T1000 (cell line): ENCODE results near the gene ATP13A5.

ENCODE experiments used
- DNase-seq: peaks from one replicate; lab custom pipeline; 2025; ENCODE audit warnings: mixed read lengths; lab: John Stamatoyannopoulos, UW

Gene ATP13A5

DNA sequence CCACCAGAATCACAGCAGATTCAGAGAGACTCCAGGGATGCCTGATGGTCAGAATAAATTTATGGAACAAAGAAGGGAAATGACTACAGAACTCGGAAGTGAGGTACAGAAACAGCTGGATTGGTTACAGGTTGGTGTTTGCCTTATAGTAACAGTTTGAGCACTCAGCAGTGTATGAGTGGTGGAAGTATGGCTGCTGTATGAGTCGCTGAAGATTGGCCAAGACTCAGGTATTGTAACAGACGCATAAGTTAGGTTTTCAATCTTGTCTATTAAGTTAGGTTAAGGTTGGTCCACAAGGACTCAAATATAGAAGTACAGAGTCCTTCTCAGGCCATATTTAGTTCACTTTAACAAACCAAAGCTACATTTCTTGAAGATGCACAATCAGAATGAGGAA is 33.1 kb downstream of the ATP13A5 start:
- no peak for DNase-seq

DNA sequence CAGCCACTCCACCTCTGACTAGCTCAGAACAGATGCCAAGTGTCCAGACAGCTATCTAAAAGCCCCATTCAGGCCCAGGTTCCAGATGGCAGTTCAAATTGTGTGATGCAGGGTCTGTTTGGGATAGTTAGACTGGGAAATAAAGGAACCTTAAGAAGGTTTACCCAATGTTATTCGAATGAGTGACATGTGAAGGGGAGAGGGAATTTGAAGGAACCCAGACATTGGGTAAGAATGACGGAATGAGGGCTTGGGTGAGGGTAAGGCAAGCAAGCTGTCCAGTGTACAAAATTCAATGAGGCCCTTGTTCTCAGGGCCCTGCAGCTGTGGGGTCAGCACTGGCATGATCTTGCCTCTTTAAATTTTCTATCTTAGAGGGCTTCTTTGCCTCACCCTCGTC is 34.1 kb downstream of the ATP13A5 start:
- no peak for DNase-seq

DNA sequence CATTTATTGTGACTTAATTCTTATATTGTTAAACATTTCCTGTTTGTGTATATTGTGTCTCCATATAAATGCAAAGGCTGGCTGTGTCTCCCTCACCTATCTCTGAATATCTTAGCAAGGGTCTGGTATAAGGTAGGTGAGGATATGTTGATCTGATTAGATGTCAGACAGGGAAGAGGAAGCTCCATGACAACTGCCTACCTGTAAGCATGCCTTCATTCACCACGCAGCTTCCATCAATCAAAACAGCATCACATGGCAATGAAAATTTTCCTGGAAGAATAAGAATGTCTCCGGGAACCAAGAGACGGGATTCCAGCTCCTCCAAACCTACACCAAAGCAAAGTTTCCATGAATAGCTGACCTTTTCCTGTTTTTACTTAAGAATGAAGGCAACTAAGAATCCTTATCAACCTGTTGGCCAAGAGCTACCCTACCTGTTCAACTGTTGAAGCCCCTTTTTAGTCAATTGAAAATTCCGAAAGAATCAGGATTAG is 34.8 kb downstream of the ATP13A5 start:
- no peak for DNase-seq

DNA sequence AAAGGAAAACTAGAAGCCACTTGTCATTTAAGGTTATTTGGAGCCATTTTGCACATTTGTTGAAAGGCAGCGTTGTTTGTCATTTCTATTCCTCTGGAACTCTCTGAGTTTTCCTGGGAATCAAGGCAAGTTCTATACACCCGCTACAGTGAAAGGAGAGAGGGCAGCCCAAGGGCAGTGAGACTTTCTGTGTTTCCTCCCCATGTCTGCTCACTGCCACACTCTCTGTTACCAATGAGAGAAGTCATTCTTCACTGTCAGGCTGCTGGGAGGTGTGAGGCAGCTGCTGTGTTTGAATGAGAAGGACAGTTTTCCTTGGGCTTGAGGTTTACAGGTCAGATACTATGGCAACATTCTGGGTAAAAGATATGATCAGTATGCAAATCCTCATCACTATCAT is 36.0 kb downstream of the ATP13A5 start:
- no peak for DNase-seq

DNA sequence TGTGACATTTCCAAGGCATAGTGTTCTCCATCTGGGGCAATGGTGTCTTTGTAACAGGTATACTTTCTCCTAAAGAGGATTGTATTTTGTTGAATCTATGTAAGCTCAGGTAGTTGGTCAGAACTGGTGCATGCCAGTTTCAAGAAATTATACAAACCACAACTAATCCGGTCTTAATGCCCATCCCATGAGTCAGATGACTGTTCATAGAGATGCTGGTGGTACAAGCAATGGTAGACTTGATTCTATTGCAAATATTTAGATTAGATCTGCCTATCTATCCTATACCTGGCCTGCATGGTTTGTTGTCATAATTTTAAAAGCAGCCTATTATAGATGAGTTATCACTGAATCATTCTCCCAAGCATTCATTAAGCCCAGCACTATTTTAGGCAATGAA is 43.5 kb downstream of the ATP13A5 start:
- DNase-seq: no peak

DNA sequence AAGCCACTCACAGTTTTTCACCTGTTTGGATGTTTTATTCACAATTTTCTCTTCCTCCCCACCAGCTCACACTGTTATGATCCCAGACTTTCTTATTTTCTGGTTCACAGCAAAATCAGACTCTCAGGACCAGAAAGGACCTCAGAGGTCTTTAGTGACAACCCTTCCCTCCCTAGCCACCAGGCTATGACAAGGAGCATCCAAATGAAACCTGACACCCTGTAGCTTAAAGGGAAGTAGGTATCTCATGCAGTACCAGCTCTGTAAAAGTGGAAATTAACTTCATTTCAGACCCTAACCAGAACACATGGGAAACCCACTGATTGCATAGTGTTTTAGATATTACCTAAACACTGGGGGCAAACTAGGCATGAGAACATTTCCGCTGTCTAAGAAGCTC is 45.3 kb downstream of the ATP13A5 start:
- DNase-seq: no peak

DNA sequence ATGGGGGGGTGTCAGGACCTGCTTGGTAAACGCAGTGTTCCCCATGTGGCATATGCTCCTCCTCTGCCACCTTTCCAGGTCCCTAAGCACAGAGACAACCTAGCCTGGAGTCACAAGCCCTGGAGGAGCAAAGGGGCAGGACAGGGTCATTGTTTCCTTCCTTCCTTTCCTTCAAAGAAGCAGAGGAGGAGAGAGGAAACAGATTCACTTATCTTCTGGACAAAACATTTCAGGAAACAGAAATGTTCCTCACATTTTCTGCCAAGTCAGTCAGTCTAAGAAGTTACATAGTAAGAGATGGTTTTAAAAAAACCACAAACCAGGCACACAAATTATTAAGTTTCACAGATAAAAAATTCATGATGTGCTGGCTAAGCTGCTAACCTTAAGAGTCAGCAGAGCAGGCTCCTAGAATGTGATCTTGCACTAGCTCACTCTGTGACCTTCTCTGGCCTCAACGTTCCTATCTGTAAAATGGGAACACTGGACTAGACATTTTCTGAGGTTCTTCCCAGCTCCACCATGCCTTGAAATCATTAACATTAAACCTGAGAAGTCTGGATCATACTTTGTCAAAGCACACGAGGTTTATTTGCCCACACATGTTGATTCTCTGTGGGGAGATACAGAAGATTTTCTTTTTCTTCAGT is 47.9 kb downstream of the ATP13A5 start:
- DNase-seq: no peak

DNA sequence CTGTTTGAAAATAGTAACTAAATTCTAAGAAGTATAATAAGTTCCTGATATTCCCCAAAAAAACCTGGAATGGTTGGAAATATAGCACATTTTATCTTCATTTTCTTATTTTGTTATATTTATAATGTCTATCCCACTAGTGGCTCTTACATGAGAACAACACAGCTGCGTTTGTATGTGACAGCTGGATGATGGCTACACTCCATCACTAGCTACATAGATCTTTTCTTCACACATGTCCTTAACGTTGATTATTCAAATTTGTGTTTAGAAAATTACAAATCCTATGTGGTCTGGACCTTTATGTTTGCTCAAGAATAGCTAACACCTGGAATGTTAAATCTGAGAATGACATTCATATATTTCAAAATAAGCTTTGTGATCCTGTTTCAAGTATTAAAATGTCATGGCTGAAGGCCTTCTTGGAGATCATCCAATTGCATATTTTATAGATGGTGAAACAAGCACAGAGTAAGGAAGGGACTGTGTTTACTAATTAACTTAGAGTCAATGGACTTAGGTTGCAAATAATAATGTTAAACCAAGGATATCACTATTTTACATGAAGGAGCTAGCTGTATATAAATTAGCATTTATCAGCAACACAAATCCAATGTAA is 60.8 kb downstream of the ATP13A5 start:
- DNase-seq: no peak

DNA sequence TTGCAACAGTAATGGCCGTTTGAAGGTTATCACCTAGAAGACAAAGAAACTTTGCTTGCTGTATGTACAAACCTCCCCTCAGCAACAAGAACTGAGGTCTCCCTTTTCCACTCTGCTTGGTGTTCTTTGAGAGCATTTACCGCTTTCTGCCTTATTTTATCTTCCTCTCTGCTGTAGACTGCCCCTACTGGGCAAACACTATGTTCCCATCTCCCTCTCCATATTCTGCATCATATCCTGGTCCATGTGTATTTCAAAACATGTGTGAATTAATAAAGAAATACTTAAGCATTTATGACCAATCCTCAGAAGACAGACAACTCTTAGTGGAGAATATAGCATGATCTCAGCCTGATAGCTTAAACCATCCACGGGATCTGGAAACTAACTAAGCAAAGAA is 64.4 kb downstream of the ATP13A5 start:
- DNase-seq: no peak

DNA sequence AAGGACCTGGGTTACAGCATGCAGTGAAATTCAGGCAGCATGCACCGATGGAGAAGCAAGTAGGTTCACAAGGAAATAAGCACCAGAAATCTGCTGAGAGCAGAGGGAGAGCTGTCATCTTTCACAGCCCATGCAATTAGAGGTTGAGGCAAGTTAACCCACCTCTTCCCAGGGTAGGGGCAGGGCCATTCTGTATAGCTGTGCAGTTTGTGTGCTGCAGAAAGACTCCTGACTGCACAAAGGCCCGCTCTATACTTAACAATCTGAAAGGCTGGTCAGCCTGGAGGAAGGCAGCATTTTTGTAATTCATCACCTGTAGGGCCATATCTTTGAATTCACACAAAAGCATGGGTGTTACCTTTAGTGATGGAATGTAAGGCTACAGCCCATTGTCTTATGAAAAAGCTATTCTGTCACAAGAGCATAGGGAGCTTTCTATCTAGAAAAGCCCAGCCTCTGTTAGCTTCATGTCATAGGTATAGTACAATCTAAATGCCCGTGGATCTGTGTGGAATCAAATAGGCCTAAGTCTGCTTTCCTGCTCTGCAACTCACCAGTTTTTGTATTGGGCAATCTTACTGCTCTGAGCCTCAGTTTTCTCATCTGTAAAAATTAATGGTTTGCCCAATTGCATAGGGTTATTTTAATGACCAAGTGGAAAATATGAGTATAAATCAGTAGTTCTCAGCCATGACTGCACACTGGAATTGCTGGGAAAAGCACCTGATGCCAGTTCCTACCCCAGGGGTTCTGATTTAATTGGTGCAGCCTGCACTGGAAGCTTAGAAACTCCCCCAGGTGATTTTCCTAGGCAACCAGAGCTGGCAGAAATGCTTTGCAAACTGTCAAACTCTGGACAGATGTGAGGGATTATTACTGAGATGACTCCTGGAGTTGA is 65.2 kb downstream of the ATP13A5 start:
- DNase-seq: no peak

DNA sequence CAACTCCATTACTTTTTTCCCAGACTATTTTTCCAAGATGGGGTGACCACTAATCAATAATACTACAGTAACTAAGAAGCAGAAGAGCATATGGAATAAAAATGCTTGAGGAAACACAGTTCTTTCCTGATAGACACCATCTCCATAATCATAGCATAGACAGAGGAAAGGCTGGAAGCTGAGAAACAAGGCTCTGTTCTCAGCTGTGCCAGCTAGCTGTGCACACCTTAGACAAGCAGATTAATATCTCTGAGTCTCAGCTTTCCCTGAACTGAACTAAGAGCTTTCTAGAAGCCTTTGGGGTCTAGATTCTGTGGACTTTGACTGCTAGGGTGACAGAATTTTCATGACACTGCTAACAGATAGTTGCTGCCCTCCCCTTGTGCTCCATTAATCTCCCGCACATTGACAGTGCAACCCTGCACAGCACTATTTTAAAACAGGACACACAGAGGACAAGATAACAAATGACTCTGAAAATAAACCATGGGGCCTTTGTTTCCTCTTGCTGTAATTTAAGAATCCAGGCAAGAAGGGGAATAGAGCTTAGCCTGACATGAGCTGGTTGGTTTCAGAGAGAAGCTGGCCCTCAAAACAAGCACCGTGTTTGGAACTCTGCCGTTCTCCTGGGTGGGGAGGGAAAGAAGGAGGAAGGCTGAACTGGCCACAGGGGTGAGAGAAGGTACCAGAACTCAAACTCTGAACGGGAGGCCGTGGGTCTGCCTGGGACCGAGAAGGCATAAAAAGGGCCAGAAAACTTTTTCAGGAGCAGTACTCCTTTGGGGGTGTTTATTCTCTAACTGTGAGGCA is 67.4 kb downstream of the ATP13A5 start:
- DNase-seq: no peak

DNA sequence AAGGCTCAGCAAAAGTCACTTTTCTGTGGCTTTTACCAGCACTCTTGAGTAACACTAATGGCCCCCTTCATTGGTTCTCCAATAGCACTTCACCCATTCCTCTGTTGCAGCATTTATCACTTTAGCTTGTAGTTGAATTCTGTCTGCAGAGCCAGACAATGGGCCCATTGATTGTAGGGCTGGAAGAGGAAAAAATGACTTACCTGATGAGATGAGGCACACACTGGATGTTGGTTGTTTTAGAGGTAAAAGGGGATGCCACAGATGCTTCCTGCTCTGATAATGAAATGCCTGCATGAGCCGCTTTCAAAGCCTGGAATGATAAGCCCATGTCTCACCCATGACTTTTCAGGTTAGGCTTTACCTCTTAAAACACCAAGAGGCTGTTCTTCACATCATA is 73.2 kb downstream of the ATP13A5 start:
- no peak for DNase-seq

DNA sequence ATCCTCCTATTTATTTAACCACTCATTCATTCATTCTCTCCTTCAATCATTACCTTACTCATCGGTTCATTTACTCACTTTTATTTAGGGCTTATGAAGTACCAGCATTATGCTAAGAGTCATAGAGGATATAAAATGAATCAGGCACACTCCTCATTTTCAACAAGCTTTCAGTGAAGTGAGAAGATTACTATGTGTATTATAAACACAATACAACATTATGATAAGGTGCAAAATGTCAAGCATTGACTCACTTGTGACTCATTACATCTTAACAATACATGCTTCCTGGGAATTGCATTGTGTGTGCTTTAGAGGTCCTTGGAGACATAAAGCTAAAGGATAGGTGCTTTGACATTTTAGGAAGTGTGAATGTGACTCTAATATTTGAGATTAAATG is 77.1 kb downstream of the ATP13A5 start:
- DNase-seq: no peak

DNA sequence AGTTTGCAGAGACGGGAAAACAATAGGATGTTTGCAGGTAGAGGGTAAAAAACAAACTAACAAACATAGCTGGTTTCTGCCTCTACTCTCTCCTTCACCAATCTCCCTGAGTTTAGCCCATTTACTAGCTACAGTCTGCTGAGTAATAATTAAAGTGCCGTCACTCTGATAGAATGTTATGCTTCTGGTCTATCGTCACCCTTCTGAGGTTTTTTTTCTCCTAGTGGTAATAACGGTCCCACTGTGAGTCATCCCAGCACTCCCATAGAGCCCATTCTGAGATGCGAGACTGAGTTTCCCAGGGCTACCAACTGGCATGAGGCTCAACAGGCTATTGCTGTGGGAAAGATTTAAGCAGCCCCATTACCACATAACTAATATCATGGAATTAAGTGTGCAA is 81.1 kb downstream of the ATP13A5 start:
- DNase-seq: peak; percentile 11

DNA sequence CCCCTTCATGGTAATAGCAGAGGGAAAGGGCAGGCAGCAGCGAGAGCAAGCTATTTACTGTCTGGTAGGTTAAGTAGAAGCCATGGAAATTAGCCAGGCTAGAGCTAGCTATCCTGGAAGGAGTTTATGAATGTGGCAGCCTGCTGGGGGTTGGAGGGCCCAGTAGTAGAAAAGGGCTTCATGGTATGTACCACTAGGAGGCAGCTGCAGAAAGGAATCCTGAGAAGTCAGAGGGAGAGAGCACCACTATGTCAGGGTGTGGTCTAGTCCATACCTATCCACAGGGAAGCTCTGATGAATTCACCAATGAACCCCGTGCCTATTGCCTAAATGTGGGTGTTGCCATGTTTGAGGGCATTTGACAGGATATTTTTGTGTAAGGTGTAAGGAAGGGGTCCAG is 82.6 kb downstream of the ATP13A5 start:
- no peak for DNase-seq

DNA sequence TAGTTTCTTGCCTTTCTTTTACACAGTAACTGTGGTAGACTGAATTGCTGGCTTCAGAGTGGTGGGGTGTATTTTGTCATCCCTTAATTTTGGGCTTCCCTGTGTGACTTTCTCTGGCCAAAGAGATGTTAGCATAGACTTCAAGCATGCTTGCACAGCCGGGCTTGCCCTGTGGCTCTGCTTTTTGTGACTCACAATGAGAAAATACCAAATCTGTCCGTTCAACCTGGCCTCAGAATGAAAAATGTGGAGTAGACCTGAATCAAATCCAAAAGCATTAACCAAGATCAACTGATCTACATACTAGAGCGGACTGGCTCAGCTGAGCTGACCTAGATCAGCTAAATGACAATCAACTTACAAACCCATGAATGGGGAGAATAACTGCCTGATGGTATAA is 86.2 kb downstream of the ATP13A5 start:
- no peak for DNase-seq

DNA sequence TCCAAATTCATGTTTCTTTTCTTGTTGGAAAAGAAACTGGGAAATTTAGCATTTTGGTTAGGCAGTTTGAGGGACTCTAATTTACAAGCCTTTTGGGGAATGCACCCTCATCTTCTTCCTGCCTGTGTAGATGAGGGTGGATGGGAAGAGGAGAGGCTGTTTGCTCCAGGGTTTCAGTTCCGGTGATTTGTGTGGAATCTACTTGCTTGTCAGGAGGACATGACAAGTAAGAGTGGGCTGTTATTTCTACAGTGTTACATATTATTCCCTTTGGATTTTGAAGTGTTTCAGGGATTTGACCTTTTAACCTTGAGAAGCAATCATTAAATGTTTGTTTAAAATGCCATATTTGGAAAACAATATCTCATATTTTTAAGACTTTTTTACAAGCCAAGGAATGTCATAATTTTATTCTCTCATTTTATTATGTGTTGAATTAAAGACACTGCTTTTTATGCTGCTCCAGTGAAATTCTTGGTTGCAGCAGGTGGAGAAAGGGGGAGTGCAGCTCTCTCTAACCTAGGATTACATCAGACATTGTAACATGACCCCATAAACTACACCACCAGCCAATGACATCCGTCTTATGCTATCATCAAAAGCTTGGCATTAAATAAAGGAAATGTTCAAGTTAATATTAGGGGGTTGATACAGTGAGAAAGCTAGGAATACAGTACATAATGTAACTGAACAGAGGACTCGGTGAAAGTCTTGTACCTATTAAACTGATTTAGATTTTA is 107.3 kb downstream of the ATP13A5 start:
- no peak for DNase-seq

DNA sequence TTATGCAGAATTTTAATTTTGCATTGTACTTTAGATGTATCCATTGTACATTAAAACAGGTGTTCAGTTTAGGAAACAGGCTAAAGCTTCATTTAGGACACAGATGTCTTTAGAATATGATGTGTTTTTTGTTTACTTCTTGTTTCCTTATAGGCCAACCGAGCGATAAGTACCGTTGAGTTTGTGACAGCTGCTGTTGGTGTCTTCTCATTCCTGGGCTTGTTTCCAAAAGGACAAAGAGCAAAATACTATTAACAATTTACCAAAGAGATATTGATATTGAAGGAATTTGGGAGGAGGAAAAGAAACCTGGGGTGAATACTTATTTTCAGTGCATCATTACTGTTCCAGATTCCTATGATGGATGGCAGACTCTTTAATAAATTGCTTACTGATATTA is 108.1 kb downstream of the ATP13A5 start:
- no peak for DNase-seq

DNA sequence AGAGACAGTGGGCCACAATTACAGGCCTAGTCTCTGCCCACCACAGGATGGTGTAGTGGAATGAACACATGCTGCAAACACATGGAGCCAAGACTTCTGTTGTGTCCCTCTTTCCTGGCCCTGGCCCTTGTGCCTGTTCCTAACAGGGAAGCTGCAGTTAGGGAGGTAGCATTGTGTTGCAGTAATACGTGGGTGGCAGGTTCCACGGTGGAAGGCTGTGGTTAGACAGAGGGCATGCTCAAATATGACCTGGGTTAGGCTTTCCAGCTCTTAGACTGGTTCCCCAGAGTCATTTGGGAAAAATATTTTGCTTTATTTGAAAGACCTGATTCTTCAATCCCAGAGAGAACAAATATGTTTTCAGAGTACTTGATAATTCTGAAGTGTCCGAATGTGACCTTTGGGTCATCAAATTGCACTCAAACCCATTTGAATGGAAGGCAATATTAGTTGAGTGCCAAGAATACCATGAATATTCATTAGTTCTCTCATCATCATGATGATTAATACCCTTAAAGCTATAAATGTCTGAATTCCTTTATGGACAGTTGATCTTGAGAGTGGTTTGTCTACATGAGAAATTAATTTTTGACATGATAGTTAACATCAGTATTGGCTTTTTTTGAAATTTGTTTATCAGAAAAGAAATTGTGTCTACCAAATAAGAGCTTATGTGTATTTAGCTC is 109.1 kb downstream of the ATP13A5 start:
- no peak for DNase-seq

DNA sequence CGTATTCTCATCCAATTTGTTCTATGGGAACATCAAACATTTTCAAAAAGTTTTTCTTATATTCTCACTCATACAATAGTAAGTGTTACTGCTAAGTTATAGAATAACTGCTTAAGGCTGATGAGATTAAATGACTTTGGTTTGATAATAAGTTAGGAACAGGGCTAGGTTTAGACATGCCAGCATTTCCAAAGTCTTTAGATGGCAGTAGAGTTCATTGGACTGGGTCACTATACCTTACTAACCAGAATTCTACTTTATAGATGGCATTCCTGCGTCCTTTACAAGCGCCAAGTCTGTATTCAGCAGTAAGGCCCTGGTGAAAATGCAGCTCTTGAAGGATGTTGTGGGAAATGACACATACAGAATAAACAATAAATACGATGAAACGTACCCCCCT is 115.8 kb downstream of the ATP13A5 start:
- no peak for DNase-seq

DNA sequence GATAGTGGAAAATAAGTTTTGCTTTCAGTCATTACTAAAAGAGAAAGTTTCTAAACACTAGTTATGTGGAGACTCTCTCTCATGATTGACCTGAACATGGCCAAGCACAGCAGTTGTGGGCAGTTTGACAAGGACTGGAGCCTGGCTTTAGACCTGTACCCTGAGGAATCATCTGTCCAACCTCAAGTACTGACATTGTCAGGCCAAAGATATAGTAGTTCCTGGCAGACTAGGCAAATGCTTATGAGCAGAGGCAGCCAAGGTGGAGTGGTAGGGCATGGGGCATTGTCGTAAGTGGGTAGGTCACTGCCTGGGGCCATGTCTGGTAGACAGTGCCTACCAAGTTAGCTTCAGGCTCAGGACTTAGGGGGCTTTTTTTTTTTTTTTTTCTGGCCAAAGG is 116.6 kb downstream of the ATP13A5 start:
- no peak for DNase-seq
